ENCODE data around the gene MKNK2.
"Not testable (repeated sequence)": the region's sequence is repeated elsewhere in the genome, so short reads cannot be mapped to it uniquely, and the experiment has no call there.

DNA sequence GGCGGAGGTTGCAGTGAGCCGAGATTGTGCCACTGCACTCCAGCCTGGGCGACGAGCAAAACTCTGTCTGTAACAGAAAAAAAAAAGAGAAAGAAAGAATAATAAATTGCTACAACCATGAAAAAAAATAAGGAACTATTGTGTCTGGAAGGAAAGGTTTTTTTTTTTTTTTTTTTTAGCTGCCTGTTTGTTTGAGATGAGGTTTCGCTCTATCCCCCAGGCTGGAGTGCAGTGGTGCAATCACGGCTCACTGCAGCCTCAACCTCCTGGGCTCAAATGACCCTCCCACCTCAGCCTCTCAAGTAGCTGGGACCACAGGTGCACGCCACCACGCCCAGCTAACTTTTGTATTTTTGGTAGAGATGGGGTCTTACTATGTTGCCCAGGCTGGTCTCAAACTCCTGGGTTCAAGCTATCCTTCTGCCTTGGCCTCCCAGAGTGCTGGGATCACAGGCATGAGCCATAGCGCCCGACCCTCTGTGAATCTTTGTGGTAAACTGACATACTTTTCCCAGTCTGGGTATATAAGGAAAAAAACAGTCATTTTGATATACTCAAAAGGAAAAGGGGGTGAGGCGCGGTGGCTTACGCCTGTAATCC is 41.0 kb upstream of the MKNK2 start:
- TF ChIP-seq, protein P1, sequence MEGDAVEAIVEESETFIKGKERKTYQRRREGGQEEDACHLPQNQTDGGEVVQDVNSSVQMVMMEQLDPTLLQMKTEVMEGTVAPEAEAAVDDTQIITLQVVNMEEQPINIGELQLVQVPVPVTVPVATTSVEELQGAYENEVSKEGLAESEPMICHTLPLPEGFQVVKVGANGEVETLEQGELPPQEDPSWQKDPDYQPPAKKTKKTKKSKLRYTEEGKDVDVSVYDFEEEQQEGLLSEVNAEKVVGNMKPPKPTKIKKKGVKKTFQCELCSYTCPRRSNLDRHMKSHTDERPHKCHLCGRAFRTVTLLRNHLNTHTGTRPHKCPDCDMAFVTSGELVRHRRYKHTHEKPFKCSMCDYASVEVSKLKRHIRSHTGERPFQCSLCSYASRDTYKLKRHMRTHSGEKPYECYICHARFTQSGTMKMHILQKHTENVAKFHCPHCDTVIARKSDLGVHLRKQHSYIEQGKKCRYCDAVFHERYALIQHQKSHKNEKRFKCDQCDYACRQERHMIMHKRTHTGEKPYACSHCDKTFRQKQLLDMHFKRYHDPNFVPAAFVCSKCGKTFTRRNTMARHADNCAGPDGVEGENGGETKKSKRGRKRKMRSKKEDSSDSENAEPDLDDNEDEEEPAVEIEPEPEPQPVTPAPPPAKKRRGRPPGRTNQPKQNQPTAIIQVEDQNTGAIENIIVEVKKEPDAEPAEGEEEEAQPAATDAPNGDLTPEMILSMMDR (IDR thresholded peaks at IDR 0.05): not testable (repeated sequence)
- TF ChIP-seq POLR2A (IDR thresholded peaks at IDR 0.05): not testable (repeated sequence)
